ENCODE results near the gene GDF11.

The GDF11 gene

GRCh38 chr12:55723516-55724225 is 19.3 kb upstream of the GDF11 start:
- DNase-seq (ENCODE audit: low read depth in 2 of 2) = no peak

GRCh38 chr12:55724226-55724939 is 18.5 kb upstream of the GDF11 start:
- peak; percentile 22 to 47 for DNase-seq (ENCODE audit: low read depth in 2 of 2)

DNA sequence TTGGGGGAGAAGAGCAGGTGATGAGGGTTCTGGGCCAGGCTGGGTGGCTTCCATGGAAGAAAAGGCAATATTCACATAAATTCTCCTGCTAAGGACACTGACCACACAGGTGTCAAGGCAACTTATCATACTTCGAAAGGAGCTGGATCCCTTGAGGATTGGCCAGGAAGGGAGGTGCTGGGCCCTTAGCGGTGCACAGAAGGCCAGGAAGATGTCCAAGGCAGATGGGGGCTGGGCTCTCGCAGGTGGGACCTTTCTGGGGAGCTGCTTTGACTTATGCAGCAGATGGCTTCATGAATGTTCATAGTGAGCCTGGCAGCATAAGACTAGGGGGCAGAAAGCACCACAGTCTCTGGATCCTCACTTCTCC is 18.0 kb upstream of the GDF11 start:
- no peak for DNase-seq (ENCODE audit: low read depth in 2 of 2)

- no peak for DNase-seq (ENCODE audit: low read depth in 2 of 2)
Measured at GRCh38 chr12:55725556-55725955, 17.4 kb upstream of the GDF11 start.

GRCh38 chr12:55726971-55727370 is 16.0 kb upstream of the GDF11 start:
- no peak for DNase-seq (ENCODE audit: low read depth in 2 of 2)

DNA sequence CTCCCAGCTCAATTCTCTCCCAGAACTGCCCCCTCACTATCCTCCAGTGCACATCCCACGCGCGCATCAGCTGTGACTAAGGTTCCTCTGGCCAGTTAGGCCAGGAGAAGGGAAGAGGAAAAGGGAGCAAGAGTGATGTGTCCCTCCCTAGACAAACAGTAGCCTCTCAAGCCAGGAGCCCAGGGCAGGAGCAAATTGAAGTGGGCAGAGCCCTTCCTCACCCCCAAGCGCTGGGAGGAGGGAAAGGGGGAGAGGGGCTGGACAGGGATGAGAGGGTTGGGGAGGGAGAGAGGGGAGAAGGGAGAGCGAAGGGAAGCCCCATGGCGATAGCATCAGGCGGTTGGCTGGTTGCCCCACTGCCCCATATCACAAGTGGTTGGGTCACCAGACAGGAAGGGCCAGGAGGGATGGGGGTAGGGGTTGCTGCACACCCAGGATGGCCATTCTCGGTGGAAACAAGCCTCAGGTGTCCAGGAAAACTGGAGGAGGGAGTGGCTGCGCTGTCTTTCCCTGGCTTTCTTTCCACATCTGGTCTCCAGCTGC is 15.2 kb upstream of the GDF11 start:
- no peak for DNase-seq (ENCODE audit: low read depth in 2 of 2)

GRCh38 chr12:55728186-55728938 is 14.6 kb upstream of the GDF11 start:
- DNase-seq (ENCODE audit: low read depth in 2 of 2) = no peak

DNA sequence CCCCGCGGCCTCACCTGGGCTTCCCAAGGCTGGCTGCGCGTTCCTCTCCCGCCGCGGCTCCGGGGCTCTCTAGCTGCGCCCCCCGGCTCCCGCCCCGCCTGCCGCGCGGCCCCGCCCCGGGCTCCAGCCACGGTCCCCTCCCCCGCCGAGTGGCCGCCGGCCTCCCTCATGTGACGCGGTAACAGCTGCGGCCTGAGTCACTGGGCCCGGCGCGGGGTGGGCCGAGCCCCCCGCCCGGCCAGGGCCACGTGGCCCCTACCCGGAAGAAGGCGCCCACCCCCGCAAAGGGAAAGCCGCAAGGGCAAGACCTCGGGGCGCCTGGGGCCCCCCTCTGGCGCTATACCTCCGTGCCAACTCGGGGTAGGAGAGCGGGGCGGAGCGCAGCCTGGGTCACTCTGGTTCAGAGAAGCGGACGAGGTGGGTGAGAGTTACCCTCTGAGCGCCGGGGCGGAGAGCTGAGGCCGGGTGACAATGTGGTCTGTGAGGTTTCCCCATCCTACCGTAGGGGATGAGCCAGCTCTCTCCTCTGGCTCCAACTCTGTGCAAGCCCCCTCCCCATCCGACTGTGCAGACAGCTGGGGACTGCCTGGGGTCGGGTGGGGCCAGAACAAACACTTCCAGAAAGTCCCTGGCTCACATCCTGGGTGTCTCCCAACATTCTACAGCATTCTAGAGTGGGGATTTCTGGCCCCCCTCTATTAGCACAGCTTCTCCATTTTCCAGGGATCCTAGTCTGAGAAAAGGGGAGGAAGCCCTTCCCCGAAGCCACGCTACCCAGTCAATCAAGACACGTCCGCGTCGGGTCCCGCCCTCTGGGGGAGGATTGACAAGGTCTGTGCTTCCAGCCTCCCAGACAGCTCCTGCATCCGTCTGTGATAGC is 13.7 kb upstream of the GDF11 start, which contains the start of gene CD63:
Gene CD63, minus strand, starts transcription at position 71 of the 880 bp plus-strand sequence. CDS start 668 bp downstream, outside the sequence.
- DNase-seq (ENCODE audit: low read depth in 2 of 2) = peak in 1 of 2 donors; percentile 34

DNA sequence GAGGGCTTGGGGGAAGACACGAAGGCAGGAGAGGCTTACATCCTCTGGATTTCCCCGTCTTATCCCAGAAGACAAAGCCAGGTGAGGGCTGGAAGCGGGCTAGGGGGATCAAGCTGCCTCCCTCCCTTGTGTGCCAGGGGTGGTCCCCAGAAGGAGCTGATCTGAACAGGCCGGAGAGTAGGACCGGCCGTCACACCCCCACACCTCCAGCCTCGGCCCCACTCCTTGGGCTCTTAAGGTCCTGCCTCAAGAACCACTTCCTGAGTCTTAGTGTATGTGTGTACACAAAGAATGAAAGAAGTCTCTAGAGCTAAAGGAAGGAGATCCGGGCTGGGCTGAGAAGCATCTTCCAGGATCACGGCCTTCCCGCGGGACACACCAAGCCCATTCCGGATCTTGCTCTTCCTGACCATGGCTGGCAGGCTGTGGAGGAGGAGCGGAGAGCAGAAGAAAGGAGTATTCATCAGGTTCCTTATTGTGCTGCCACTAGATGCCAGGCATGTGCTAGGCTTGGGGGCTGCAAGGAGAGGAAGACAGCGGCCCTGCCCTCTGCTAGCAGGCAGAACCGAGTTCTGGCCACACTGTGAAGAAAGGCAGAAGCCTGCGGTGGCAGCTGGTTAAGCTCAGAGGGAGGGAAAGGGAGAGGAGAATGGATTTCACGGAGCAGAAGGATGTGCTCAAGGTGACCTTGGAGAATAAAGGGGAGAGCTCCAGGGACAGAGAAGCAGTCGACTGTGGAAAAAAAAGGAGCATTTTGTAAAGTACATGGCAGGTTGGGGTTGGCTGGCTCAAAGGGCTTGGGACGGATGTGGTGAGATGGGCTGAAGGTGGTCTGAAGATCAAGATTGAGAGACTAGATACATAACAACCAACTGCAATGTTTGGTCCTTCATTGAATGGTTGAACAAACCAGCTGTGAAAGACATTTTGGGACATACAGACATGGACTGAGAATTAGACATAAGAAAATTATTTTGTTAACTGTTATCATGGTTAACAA is 12.8 kb upstream of the GDF11 start:
- DNase-seq (ENCODE audit: low read depth in 2 of 2) = no peak

- DNase-seq (ENCODE audit: low read depth in 2 of 2) = no peak
Measured at GRCh38 chr12:55732288-55732687, 10.6 kb upstream of the GDF11 start.

DNA sequence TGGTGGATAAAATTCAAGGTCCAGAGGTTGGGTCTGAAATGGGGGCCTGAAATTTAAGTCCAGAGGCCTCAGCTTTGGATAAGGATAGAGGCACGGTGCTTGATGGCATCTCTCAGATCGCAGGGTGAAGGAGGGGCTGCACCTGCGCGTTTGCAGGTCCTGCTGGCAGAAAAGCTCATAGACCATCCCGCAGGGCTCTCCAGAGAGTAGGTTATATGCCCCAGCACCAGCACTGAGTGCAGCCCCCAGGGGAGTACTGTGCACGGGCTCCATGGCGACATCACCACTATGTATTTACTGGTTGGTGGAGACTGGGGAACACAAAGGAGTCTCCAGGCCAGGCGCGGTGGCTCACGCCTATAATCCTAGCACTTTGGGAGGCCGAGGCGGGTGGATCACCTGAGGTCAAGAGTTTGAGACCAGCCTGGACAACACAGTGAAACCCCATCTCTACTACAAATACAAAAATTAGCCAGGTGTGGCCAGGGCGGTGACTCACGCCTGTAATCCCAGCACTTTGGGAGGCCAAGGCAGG is 9.8 kb upstream of the GDF11 start:
- DNase-seq (ENCODE audit: low read depth in 2 of 2) = no peak

GRCh38 chr12:55733858-55734257 is 9.1 kb upstream of the GDF11 start:
- DNase-seq (ENCODE audit: low read depth in 2 of 2) = no peak

DNA sequence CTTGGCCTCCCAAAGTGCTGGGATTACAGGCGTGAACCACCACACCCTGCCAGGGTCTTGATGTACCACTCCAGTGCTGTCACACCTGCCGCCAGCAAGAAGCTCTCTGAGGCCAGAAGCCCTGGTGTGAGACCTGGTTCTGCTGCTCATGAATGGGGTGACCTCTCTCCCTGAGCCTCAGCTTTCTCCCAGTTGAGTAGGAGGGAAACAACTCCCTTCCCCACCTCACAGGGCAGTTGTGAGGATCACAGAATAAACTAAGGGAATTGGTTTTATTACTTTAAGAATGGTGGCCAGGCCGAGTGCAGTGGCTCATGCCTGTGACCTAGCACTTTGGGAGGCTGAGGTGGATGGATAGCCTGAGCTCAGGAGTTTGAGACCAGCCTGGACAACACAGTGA is 8.3 kb upstream of the GDF11 start:
- no peak for DNase-seq (ENCODE audit: low read depth in 2 of 2)

GRCh38 chr12:55736076-55736475 is 6.8 kb upstream of the GDF11 start:
- no peak for DNase-seq (ENCODE audit: low read depth in 2 of 2)

DNA sequence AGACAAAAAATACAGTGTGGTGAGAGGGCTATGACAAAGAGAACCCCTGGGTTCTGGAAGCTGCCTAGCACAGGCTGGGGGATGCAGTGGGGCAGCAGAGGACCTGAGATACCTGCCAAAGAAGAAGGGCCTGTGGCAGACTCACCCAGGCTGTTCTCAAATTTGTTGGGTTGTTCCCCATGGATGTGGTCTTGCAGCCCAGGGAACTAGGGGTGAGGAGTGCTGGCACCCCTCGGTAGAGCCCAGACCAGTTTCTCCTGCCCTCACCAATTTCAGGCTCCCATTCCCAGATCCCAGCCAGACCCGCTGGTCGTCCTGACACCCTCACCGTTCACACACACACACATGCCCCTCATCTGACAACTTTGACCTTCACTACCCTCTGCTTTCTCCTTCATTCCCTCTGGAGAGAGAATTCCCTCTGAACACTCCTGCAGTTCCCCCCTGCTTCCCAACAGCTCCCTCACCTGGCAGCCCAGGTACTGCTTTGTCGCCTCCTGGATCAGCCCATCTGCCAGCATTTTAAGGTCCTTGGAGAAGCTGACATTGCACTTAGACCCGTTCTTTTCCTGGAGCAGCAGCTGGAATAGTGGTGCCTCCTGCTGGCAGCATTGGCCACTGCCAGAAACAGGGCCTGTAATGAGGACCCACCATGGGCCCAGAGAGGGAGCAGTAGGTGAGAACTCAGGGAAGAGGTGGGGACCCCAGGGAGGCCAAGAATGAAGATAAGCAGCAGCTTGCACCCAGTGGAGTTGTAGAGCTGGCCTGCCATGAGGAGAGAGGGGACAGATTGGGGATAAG is 5.9 kb upstream of the GDF11 start:
- peak in 1 of 2 donors; percentile 23 for DNase-seq (ENCODE audit: low read depth in 2 of 2)

- no peak for DNase-seq (ENCODE audit: low read depth in 2 of 2)
Measured at GRCh38 chr12:55737581-55738122, 5.3 kb upstream of the GDF11 start.

- peak; percentile 45 to 55 for DNase-seq (ENCODE audit: low read depth in 2 of 2)
Measured at GRCh38 chr12:55738123-55739024, 4.5 kb upstream of the GDF11 start.

DNA sequence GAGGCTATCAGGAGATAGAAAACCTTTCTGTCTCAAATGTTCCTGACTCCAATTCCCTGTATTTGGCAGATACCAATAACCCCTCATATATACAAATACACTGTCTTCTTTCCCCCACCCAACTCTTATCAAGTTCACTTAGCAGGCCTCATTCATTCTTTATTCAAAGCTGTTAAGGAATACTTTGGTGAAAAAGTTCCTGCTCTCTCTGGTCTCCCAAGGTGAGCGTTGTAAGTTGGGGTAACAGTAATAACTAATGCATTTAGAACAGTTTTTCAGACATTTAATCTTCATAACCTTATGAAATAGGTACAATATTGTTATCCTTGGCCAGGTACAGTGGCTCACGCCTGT is 3.9 kb upstream of the GDF11 start:
- no peak for DNase-seq (ENCODE audit: low read depth in 2 of 2)
